ENCODE data around the gene TMEM169. TPM values are rescaled to one million over a fixed set of nuclear protein-coding genes. Genes with fewer than 3 reads are reported as not detected.

Gene TMEM169
- total and polyA plus RNA-seq, 2 of the 13 experiments (the other 11 are each of a cell fraction or from before 2014, with no cell fraction given) = 1.5 to 4.5 TPM

DNA sequence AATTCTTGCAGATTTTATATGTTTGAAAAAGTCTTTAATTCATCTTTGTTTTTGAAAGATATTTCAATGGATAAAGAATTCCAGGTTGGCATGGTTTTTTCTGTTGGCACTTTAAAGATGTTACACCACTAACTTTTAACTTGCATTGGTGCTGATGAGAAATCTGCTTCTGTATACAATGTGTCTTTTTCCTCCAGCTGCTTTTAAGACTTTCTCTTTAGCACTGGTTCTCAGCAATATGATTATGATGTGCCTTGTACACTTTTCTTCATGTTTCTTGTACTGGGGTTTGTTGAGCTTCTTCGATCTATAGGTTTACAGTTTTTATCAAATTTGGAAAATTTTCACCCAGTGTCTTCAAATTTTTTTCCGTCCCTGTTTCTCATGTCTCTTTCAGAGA, 29.3 kb upstream of the TMEM169 start:
- WGBS (ENCODE audit: low lambda C conversion rate) = 98% methylated on average over 2 of the region's 2 CpGs
- ATAC-seq (no peak), FAIRE-seq (no peak), DNase-seq (ENCODE audit: low spot score) (no peak)
- Histone ChIP-seq H3K27me3 (ENCODE audit: control insufficient read depth in 1 of 2, insufficient read depth in 2 of 2, low read length in 2 of 2) (no peaks in the 10 kb centered on the region), H3K27ac (ENCODE audit: extremely low read length, insufficient read depth, low read length) (no peak overlapping the region), H4K20me1 (ENCODE audit: insufficient read depth, low read length) (no peaks in the 10 kb centered on the region), H3K36me3 (replicated peaks in 1 of 2; ENCODE audit: control insufficient read depth in 1 of 2, insufficient read depth in 2 of 2, low read length in 2 of 2) (peaks cover 9 to 39% of the 10 kb centered on the region in 2 experiments; a peak in 4 of 5 replicates), H3K4me1 (ENCODE audit: insufficient read depth, low read length) (peaks cover 37% of the 10 kb centered on the region), H3K9ac (ENCODE audit: insufficient read depth, low read depth, low read length) (no peak overlapping the region), H3K4me2 (ENCODE audit: low read depth, low read length) (no peak overlapping the region), H2AFZ (ENCODE audit: low read length) (no peak overlapping the region), H3K4me3 (replicated peaks in 1 of 3; ENCODE audit: insufficient read depth in 1 of 3, low read depth in 2 of 3, low read length in 3 of 3) (no peak overlapping the region), H3K79me2 (ENCODE audit: insufficient read depth, low read length) (no peaks in the 10 kb centered on the region), H3K9me3 (ENCODE audit: low read length) (no peaks in the 10 kb centered on the region)
- intact Hi-C loops (cut with micrococcal nuclease; ENCODE audit: unreplicated experiment) (no loop called here), in situ Hi-C loops (cut with HindIII; ENCODE audit: extremely low pct_ligation_motif_present, low pct_unique_long_range_greater_than_20kb) (no loop called here)
- CTCF ChIA-PET (ENCODE audit: low intra/inter-chr PET ratio, low total read pairs) = no interaction called here
- BruUV-seq (replicated peaks) = no TSS peak
- POLR2A ChIA-PET = interaction anchor here (1.1 kb wide), 1 partner anchor 29 kb away, joined by 3 read pairs; the partner anchor contains the start of genes PECR and TMEM169
- TF ChIP-seq, protein P1, sequence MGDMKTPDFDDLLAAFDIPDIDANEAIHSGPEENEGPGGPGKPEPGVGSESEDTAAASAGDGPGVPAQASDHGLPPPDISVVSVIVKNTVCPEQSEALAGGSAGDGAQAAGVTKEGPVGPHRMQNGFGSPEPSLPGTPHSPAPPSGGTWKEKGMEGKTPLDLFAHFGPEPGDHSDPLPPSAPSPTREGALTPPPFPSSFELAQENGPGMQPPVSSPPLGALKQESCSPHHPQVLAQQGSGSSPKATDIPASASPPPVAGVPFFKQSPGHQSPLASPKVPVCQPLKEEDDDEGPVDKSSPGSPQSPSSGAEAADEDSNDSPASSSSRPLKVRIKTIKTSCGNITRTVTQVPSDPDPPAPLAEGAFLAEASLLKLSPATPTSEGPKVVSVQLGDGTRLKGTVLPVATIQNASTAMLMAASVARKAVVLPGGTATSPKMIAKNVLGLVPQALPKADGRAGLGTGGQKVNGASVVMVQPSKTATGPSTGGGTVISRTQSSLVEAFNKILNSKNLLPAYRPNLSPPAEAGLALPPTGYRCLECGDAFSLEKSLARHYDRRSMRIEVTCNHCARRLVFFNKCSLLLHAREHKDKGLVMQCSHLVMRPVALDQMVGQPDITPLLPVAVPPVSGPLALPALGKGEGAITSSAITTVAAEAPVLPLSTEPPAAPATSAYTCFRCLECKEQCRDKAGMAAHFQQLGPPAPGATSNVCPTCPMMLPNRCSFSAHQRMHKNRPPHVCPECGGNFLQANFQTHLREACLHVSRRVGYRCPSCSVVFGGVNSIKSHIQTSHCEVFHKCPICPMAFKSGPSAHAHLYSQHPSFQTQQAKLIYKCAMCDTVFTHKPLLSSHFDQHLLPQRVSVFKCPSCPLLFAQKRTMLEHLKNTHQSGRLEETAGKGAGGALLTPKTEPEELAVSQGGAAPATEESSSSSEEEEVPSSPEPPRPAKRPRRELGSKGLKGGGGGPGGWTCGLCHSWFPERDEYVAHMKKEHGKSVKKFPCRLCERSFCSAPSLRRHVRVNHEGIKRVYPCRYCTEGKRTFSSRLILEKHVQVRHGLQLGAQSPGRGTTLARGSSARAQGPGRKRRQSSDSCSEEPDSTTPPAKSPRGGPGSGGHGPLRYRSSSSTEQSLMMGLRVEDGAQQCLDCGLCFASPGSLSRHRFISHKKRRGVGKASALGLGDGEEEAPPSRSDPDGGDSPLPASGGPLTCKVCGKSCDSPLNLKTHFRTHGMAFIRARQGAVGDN (CRISPR knock-in tag; IDR thresholded peaks at IDR 0.05) = no peak
- peak; percentile 95 for TF ChIP-seq ZNF7 (CRISPR knock-in tag; IDR thresholded peaks at IDR 0.05)

DNA sequence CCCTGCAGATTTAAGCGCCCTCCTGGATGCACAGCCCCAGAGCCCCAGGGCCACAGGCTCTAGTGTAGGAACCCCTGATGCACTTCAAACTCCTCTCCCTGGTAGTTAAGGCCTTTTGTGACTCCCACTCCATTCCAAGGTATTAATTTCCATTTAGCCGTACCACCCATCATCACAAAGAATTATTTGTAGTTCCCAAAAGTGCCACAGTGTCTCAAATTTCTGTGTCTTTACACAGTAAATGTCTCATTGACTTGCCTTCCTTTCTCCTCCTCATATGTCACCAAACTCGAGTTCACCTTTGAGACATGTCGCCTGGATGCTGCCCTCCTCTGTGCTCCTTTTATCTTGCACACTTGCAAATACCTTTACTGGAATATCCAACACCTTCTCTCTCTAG, 26.0 kb upstream of the TMEM169 start:
- Histone ChIP-seq H3K27ac (ENCODE audit: extremely low read length, insufficient read depth, low read length) (no peak overlapping the region), H3K79me2 (ENCODE audit: insufficient read depth, low read length) (no peaks in the 10 kb centered on the region), H3K4me3 (replicated peaks in 1 of 3; ENCODE audit: insufficient read depth in 1 of 3, low read depth in 2 of 3, low read length in 3 of 3) (no peak overlapping the region), H3K9ac (ENCODE audit: insufficient read depth, low read depth, low read length) (no peak overlapping the region), H3K4me1 (ENCODE audit: insufficient read depth, low read length) (peaks cover 46% of the 10 kb centered on the region), H2AFZ (ENCODE audit: low read length) (no peak overlapping the region), H4K20me1 (ENCODE audit: insufficient read depth, low read length) (no peaks in the 10 kb centered on the region), H3K27me3 (ENCODE audit: control insufficient read depth in 1 of 2, insufficient read depth in 2 of 2, low read length in 2 of 2) (no peaks in the 10 kb centered on the region), H3K36me3 (replicated peaks in 1 of 2; ENCODE audit: control insufficient read depth in 1 of 2, insufficient read depth in 2 of 2, low read length in 2 of 2) (peaks cover 14 to 39% of the 10 kb centered on the region in 2 experiments), H3K4me2 (ENCODE audit: low read depth, low read length) (no peak overlapping the region), H3K9me3 (ENCODE audit: low read length) (no peaks in the 10 kb centered on the region)
- BruUV-seq (replicated peaks) = TSS peak; percentile 8
- ChIA-PET CTCF (ENCODE audit: low intra/inter-chr PET ratio, low total read pairs) (no interaction called here), POLR2A (interaction anchor here (0.7 kb wide), 1 partner anchor 54 kb away, joined by 3 read pairs; the partner anchor contains the start of gene XRCC5)
- TF ChIP-seq ZNF33B (CRISPR knock-in tag; IDR thresholded peaks at IDR 0.05) (no peak), RFXAP (CRISPR knock-in tag; IDR thresholded peaks at IDR 0.05; ENCODE audit: borderline replicate concordance) (no peak), ZNF3 (CRISPR knock-in tag; IDR thresholded peaks at IDR 0.05) (no peak)
- WGBS (ENCODE audit: low lambda C conversion rate) = 92% methylated on average over 4 of the region's 4 CpGs
- DNase-seq (ENCODE audit: low spot score) = no peak
- intact Hi-C loops (cut with micrococcal nuclease; ENCODE audit: unreplicated experiment) (no loop called here), in situ Hi-C loops (cut with HindIII; ENCODE audit: extremely low pct_ligation_motif_present, low pct_unique_long_range_greater_than_20kb) (no loop called here)
- FAIRE-seq = no peak
- no peak for ATAC-seq
